HG02973 (cell line): ENCODE results near the gene ST8SIA5.
"Not testable (repeated sequence)": the region's sequence is repeated elsewhere in the genome, so short reads cannot be mapped to it uniquely, and the experiment has no call there.

Experiments
- ATAC-seq: cut with Tn5 transposase; IDR thresholded peaks from one replicate; pipeline ENCODE4 v1.9.1; 2021; ENCODE audit warnings: moderate library complexity; ENCODE audit not compliant: unreplicated experiment

ST8SIA5 gene, protein sequence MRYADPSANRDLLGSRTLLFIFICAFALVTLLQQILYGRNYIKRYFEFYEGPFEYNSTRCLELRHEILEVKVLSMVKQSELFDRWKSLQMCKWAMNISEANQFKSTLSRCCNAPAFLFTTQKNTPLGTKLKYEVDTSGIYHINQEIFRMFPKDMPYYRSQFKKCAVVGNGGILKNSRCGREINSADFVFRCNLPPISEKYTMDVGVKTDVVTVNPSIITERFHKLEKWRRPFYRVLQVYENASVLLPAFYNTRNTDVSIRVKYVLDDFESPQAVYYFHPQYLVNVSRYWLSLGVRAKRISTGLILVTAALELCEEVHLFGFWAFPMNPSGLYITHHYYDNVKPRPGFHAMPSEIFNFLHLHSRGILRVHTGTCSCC

DNA sequence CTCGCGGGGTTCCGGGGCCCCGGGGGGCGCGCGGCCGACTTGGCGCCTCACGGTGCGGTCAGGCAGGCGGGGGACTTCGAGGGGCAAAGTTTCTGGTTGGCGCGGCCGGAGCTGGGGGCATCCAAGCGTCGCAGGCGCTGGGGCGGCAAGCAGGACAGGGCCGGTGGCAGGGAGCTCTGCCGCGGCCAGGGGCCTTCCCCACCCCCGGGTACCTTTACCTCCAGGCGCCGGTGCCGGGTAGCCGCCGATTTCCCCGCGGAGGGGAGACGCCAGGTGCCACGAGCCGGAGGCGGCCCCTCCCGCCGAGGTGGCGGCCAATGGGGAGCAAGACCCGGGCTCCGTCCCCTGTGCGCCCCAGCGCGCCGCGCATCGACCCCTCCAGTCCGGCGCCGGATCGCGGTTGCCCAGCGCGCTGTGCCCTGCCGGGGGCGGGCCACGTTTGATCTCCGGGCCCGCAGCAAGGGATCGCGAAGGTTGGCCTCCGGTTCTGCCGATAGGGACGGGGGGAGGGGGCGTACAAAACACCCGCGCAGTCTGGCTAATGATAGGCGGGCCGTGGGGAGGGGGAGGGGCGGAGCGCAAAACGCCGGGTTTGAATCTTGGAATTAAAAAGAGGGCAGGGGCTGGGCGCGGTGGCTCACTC is at the start of gene ST8SIA5:
Gene ST8SIA5, minus strand, starts transcription at position 495 of the 643 bp plus-strand sequence. CDS start 545 bp downstream, outside the sequence.
- no peak for ATAC-seq

- not testable (repeated sequence) for ATAC-seq
Measured at GRCh38 chr18:46795945-46796344, 39.1 kb upstream of the ST8SIA5 start.

GRCh38 chr18:46794607-46795006 is 37.8 kb upstream of the ST8SIA5 start:
- no peak for ATAC-seq

DNA sequence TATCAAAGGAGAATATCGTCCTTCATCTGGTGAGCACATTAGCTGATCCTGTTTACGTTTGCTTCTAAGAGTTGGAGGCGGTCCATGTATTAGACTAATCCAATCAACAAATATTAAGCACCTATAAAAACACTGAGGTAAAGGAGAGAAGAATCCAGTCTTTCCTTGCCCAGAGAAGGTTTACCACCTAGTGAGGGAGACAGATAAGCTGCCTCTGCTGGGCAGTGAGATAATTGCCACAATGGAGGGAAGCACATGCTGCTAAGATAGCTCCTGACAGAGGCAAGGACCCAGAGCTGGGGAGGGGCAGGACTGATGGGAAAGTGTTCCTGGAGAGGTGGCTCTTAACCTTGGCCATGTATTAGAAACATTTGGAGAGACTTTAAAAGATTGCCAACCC is 36.7 kb upstream of the ST8SIA5 start:
- ATAC-seq, result no peak

GRCh38 chr18:46789088-46789487 is 32.2 kb upstream of the ST8SIA5 start:
- ATAC-seq, result no peak

DNA sequence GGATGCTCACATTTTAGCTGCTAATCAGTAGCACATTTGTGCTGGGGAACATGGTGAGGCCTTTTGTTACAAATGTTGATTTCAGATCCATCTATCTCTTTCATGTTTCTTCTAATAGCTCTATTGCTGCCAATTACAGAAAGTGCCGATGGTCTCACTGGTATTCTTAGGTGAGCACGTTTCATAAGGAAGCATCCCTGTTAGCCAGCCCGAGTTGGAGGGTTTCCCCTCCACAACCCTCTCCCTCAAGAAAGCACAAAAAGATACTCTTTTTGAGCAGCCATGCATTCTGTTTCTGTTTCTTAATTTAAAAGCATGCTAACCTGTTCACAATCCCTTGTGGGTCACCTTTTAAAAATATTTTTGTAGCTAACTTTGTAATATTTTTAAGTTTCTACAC is 30.8 kb upstream of the ST8SIA5 start:
- ATAC-seq, result no peak

- no peak for ATAC-seq
Measured at GRCh38 chr18:46772357-46772756, 15.5 kb upstream of the ST8SIA5 start.

- ATAC-seq, result no peak
Measured at GRCh38 chr18:46771141-46771540, 14.3 kb upstream of the ST8SIA5 start.

DNA sequence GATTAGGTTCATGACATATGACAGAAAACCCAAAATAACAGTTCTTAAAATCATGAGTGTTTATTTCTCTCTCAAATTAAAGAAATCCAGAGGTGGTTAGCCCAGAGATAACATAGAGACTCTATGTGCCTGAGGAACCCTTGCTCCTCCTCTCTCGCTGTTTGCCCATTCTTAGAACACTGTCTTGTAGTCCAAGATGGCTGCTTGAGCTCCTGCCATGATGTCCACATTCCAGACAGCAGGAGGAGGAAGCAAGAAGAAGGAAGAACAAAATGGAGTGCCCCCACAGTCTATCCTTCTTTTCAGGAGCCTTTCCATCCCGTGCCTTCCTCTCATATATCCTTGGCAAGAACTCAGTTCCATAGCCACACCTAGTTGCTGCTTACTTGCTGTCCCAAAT is 13.9 kb upstream of the ST8SIA5 start:
- ATAC-seq, result no peak

DNA sequence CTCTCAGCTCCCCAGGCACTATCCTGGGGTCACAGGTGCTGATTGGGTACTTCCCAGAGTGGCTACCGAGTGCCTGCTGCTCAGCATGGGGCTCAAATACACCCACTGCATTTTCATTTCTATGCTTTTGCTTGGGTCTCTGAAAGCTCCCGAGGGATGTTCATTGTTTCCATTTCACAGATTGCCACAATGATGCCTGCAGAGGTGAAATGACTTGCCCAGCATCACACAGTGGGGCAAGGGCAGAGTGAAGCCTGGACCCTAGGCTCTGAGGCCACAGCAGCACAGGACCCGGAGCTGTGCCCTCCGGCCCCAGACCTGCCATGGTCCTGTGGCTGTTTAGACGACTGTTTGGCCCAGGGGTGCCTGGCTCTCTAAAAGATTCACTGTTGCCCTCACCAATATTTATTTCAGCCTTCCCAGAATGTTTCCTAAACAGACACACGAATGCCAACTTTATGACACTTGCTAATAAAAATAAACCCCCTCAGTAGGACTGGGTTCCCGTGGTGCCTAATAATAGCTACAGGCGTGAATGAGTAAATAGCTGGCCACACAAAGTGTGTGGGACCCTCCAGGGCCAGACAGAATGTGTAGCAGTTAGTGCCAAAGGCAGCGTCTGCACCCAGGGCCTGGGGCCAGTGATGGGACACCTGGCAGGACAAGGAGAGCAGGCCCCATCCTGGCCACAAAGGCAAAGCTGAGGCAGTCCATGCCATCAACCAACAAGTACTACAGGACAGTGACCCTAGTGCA is 11.5 kb upstream of the ST8SIA5 start:
- ATAC-seq, result no peak

GRCh38 chr18:46767217-46767616 is 10.4 kb upstream of the ST8SIA5 start:
- no peak for ATAC-seq

GRCh38 chr18:46764586-46764985 is 7.7 kb upstream of the ST8SIA5 start:
- ATAC-seq, result no peak

GRCh38 chr18:46761059-46761769 is 4.4 kb upstream of the ST8SIA5 start:
- no peak for ATAC-seq

- no peak for ATAC-seq
Measured at GRCh38 chr18:46759890-46760289, 3.0 kb upstream of the ST8SIA5 start.

DNA sequence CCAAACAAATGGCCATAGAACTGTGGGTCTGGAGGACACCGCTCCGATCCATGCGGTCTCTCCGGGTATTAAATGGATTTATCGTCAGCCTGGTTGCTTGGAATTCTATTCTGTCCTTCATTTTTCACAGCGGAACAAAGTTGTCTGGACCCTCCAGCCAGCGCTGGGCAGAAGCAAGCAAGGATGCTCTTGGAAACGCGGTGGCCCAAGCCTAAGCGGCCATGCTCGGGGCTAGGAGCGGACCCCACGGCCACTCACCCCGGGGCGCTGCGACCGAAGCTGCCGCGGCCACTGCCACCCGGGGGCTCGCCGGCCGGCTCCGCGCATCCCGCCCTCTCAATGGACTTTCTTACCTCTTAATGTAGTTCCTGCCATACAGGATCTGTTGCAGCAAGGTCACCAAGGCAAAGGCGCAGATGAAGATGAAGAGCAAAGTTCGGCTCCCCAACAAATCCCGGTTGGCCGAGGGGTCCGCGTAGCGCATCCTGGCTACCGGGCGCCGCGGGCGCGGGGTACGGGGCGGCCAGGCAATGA is 761 bp downstream of the ST8SIA5 start:
- ATAC-seq, result no peak

GRCh38 chr18:46755315-46756024 is 1.4 kb downstream of the ST8SIA5 start:
- ATAC-seq, result no peak

GRCh38 chr18:46754661-46755292 is 2.1 kb downstream of the ST8SIA5 start:
- no peak for ATAC-seq

DNA sequence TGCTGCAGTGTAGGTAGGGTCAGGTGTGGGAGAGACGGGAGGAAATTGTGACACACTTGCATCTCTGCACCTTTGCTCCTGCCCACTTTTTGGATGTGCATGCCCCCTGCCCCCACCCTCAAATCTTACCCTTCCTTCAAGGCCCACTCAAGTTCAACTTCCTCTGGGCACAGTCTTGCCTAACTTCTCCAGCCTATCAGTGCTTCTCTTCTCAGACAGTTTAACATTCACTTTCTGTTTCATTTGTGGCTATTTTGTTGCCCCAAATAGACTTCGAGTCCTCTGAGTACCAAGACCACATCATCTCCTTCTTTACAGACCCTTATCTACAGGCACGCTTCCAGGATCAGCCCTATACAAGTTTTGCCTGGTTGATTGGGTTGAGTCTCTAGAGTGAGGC is 2.7 kb downstream of the ST8SIA5 start:
- ATAC-seq, result peak; percentile 52

GRCh38 chr18:46751882-46752281 is 5.0 kb downstream of the ST8SIA5 start:
- ATAC-seq, result no peak

GRCh38 chr18:46750626-46751025 is 6.2 kb downstream of the ST8SIA5 start:
- no peak for ATAC-seq
